ENCODE results near the gene SUSD5.
"Not testable (repeated sequence)": the region's sequence is repeated elsewhere in the genome, so short reads cannot be mapped to it uniquely, and the experiment has no call there.

- not testable (repeated sequence) for TF ChIP-seq CTCF, EZH2, EZH2phosphoT487 (IDR thresholded peaks at IDR 0.05)
Observed at GRCh38 chr3:33106854-33107253, 111.8 kb downstream of the SUSD5 start.

Data from neural progenitor cell (in vitro differentiated cells).